Measurements from ENCODE around the gene PPP1R11. TPM values are rescaled to one million over a fixed set of nuclear protein-coding genes. Genes with fewer than 3 reads are reported as not detected.
A peak's percentile ranks its signal among the peaks of the same experiment; 100 is the strongest.

The PPP1R11 gene
- total and polyA plus RNA-seq, 2 of the 4 experiments (the other 2 are of a cell fraction): 15.6 to 46.0 TPM

- TF ChIP-seq ELK1 (IDR thresholded peaks at IDR 0.05; ENCODE audit: borderline replicate concordance, low read depth, low read length): 0 out of 2 replicates have a peak, but pooled peaks have one; percentile 37
These were observed at the start of gene PPP1R11 (continued) for GRCh38 chr6:30066577-30067459.

- no peak for ATAC-seq (ENCODE audit: low read depth)
- H3K9ac ChIP-seq (ENCODE audit: low read depth, low read length): no peak overlapping the region
- no peak overlapping the region for H2AK9ac ChIP-seq (replicated peaks; ENCODE audit: low read depth, low read length, poor library complexity)
- CTCF ChIA-PET: no interaction called here
- H4K20me1 ChIP-seq (ENCODE audit: insufficient read depth, low read length): no peaks in the 10 kb centered on the region
- no peak overlapping the region for H4K5ac ChIP-seq (ENCODE audit: low read depth, low read length)
- H2BK5ac ChIP-seq (ENCODE audit: low read depth, low read length, poor library complexity, severe bottlenecking): no peak overlapping the region
- no peak overlapping the region for H3K4me2 ChIP-seq (ENCODE audit: low read depth, low read length)
- no peak overlapping the region for H3K4me3 ChIP-seq (ENCODE audit: insufficient read depth, low read depth, low read length)
- H3K9me3 ChIP-seq (ENCODE audit: control insufficient read depth, insufficient read depth, low read length): no peaks in the 10 kb centered on the region
- H3K27ac ChIP-seq (ENCODE audit: insufficient read depth, low read length): no peak overlapping the region
- WGBS, 2 experiments (ENCODE audit: extremely low coverage in 2 of 2, insufficient read length in 1 of 2): no CpG with 5 or more reads among the region's 2 CpGs
- H3K36me3 ChIP-seq (ENCODE audit: control insufficient read depth, insufficient read depth, low read length): no peaks in the 10 kb centered on the region
- no peak overlapping the region for H2BK120ac ChIP-seq (ENCODE audit: low read depth, low read length)
- in situ Hi-C loops (cut with MboI; ENCODE audit: low sequenced_read_pairs) (loop anchor here (25.0 kb wide), 1 partner anchor 283 kb away; no protein-coding TSS in a partner anchor), intact Hi-C loops (cut with micrococcal nuclease) (loop anchor here (5.0 kb wide), 1 partner anchor 283 kb away; no protein-coding TSS in a partner anchor), dilution Hi-C loops (cut with HindIII; ENCODE audit: low sequenced_read_pairs, unreplicated experiment) (no loop called here)
- DNase-seq: no peak
- H3K14ac ChIP-seq (replicated peaks; ENCODE audit: low read depth, low read length): no peak overlapping the region
- H2BK15ac ChIP-seq (ENCODE audit: low read depth, low read length): no peak overlapping the region
- POLR2A ChIA-PET (ENCODE audit: unreplicated experiment): interaction anchor here (0.6 kb wide), 1 partner anchor 11 kb away, joined by 3 read pairs; no protein-coding TSS in a partner anchor
- no peaks in the 10 kb centered on the region for H3K9me1 ChIP-seq (ENCODE audit: insufficient read depth, low read length)
- no peak overlapping the region for H3K23ac ChIP-seq (ENCODE audit: low read depth, low read length)
- H3K18ac ChIP-seq (ENCODE audit: low read depth, low read length): no peak overlapping the region
- no peak overlapping the region for H4K8ac ChIP-seq (ENCODE audit: low read depth in 2 of 2, low read length in 2 of 2)
- H3K27me3 ChIP-seq (ENCODE audit: control insufficient read depth, insufficient read depth, low read length): no peaks in the 10 kb centered on the region
- H3K56ac ChIP-seq (ENCODE audit: extremely low read depth, insufficient read depth, low read length): no peak overlapping the region
- H3K4ac ChIP-seq (ENCODE audit: low read depth, low read length): no peak overlapping the region
- no peak overlapping the region for H4K91ac ChIP-seq (ENCODE audit: insufficient read depth, low read depth, low read length)
- H3K79me1 ChIP-seq (ENCODE audit: low read depth in 1 of 2, low read length in 2 of 2): no peaks in the 10 kb centered on the region
- H2AFZ ChIP-seq (replicated peaks; ENCODE audit: low read length, poor library complexity): no peak overlapping the region
- BruUV-seq (replicated peaks): no TSS peak
- no peaks in the 10 kb centered on the region for H3K4me1 ChIP-seq (ENCODE audit: control insufficient read depth, insufficient read depth, low read length)
- H2AK5ac ChIP-seq (ENCODE audit: low read depth, low read length): no peak overlapping the region
- H2BK20ac ChIP-seq (ENCODE audit: low read depth, low read length): no peak overlapping the region
- no peak for TF ChIP-seq MXI1 (IDR thresholded peaks at IDR 0.05; ENCODE audit: borderline replicate concordance, low read depth, low read length)
- no peak for TF ChIP-seq MAFK (IDR thresholded peaks at IDR 0.05; ENCODE audit: low read depth, low read length)
- TF ChIP-seq BHLHE40 (IDR thresholded peaks at IDR 0.05; ENCODE audit: low read depth, low read length): no peak
- TF ChIP-seq MAZ (IDR thresholded peaks at IDR 0.05; ENCODE audit: borderline replicate concordance, low read depth, low read length): no peak
- TF ChIP-seq RFX5 (IDR thresholded peaks at IDR 0.05; ENCODE audit: low read depth, low read length): no peak
- TF ChIP-seq, protein P1, sequence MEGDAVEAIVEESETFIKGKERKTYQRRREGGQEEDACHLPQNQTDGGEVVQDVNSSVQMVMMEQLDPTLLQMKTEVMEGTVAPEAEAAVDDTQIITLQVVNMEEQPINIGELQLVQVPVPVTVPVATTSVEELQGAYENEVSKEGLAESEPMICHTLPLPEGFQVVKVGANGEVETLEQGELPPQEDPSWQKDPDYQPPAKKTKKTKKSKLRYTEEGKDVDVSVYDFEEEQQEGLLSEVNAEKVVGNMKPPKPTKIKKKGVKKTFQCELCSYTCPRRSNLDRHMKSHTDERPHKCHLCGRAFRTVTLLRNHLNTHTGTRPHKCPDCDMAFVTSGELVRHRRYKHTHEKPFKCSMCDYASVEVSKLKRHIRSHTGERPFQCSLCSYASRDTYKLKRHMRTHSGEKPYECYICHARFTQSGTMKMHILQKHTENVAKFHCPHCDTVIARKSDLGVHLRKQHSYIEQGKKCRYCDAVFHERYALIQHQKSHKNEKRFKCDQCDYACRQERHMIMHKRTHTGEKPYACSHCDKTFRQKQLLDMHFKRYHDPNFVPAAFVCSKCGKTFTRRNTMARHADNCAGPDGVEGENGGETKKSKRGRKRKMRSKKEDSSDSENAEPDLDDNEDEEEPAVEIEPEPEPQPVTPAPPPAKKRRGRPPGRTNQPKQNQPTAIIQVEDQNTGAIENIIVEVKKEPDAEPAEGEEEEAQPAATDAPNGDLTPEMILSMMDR (conservative IDR thresholded peaks at IDR 0.05; ENCODE audit: low read depth, low read length): no peak
- TF ChIP-seq RAD21 (IDR thresholded peaks at IDR 0.05; ENCODE audit: low read length): no peak
- TF ChIP-seq NFE2L2 (IDR thresholded peaks at IDR 0.05; ENCODE audit: low read depth, low read length): no peak
- no peak for TF ChIP-seq ELK1 (IDR thresholded peaks at IDR 0.05; ENCODE audit: borderline replicate concordance, low read depth, low read length)
- TF ChIP-seq CHD1 (IDR thresholded peaks at IDR 0.05; ENCODE audit: low read depth, low read length): no peak
- no peak for TF ChIP-seq POLR2A (IDR thresholded peaks at IDR 0.05; ENCODE audit: low read depth, low read length)
These were observed 47.2 kb upstream of the PPP1R11 start for GRCh38 chr6:30019819-30020218.

All from IMR-90 (cell line).